Measurements from ENCODE around the gene NKAP. TPM values are rescaled to one million over a fixed set of nuclear protein-coding genes. Genes with fewer than 3 reads are reported as not detected.

The NKAP gene
- total RNA-seq, 1 experiment from 2014 or later: 7.3 TPM

GRCh38 chrX:119971184-119971583 is 27.6 kb upstream of the NKAP start:
- Histone ChIP-seq H3K9me3 (ENCODE audit: control insufficient read depth, low read depth, low read length) (peaks cover 24% of the 10 kb centered on the region), H2BK12ac (ENCODE audit: insufficient read length, low read depth, low read length) (no peak overlapping the region), H3K4ac (ENCODE audit: low read depth, low read length) (no peak overlapping the region), H3K79me2 (ENCODE audit: insufficient read depth, low read length) (no peaks in the 10 kb centered on the region), H3K18ac (ENCODE audit: insufficient read length, low read depth, low read length) (no peak overlapping the region), H3K4me1 (ENCODE audit: insufficient read depth, low read length) (no peaks in the 10 kb centered on the region), H4K91ac (ENCODE audit: insufficient read length, low read depth, low read length) (no peak overlapping the region), H4K8ac (replicated peaks; ENCODE audit: insufficient read length, low read depth, low read length) (no peak overlapping the region), H2BK120ac (ENCODE audit: low read depth, low read length, poor library complexity, severe bottlenecking) (no peak overlapping the region), H4K20me1 (ENCODE audit: control insufficient read depth, insufficient read depth, insufficient read length) (no peaks in the 10 kb centered on the region), H4K5ac (ENCODE audit: insufficient read length, low read depth, low read length) (no peak overlapping the region), H3K23ac (ENCODE audit: insufficient read length, low read depth, low read length) (no peak overlapping the region), H3K9ac (ENCODE audit: extremely low read depth, insufficient read length, low read length) (no peak overlapping the region), H2BK20ac (ENCODE audit: low read depth, low read length, poor library complexity, severe bottlenecking) (no peak overlapping the region), H2AFZ (ENCODE audit: low read length) (no peak overlapping the region), H3K14ac (ENCODE audit: insufficient read depth, low read length) (no peak overlapping the region), H2AK5ac (ENCODE audit: insufficient read length, low read length) (no peak overlapping the region), H3K56ac (ENCODE audit: insufficient read length, low read depth, low read length) (no peak overlapping the region), H3K4me2 (ENCODE audit: insufficient read depth, insufficient read length, low read length) (no peak overlapping the region), H2BK15ac (ENCODE audit: low read depth, low read length) (no peak overlapping the region), H3T11ph (ENCODE audit: low read length) (no peak overlapping the region), H3K27me3 (ENCODE audit: insufficient read depth, low read length) (no peaks in the 10 kb centered on the region; the same call in 1 of the 2 replicates), H2BK5ac (ENCODE audit: insufficient read length, low read length) (no peak overlapping the region), H3K27ac (ENCODE audit: insufficient read length, low read depth, low read length) (no peak overlapping the region), H3K79me1 (ENCODE audit: insufficient read depth, low read depth, low read length, poor library complexity, severe bottlenecking) (no peaks in the 10 kb centered on the region), H3K23me2 (ENCODE audit: insufficient read length, low read depth, low read length, poor library complexity, severe bottlenecking) (no peaks in the 10 kb centered on the region)
- H3K4me3 Mint-ChIP-seq: no peak overlapping the region
- peaks cover 6% of the 10 kb centered on the region for H3K27me3 Mint-ChIP-seq (ENCODE audit: low read depth)
- DNase-seq: no peak
- no peak for TF ChIP-seq CTCF (conservative IDR thresholded peaks at IDR 0.05)
- no peak overlapping the region for H3K27ac Mint-ChIP-seq
- peaks cover 42 to 54% of the 10 kb centered on the region in 2 experiments for H3K9me3 Mint-ChIP-seq
- H3K36me3 Mint-ChIP-seq (ENCODE audit: insufficient read depth in 1 of 3, low read depth in 3 of 3): peaks cover 0 to 3% (median 0%) of the 10 kb centered on the region in 3 experiments; a peak in 2 of 7 replicates
- H3K4me1 Mint-ChIP-seq: peaks cover 0 to 3% of the 10 kb centered on the region in 2 experiments; a peak in 1 of 4 replicates
- no CpG with 5 or more reads among the region's 5 CpGs for WGBS (ENCODE audit: extremely low coverage, insufficient read length, low lambda C conversion rate)

Data from H9 (cell line).